MM.1S (cell line): ENCODE results near the gene MYO9A.

Experiments
- DNase-seq: peaks from one replicate; pipeline ENCODE4 v3.0.0-alpha.2; 2015
- H2AFZ ChIP-seq: fragments of 300-600 bp; sonication (generic); 2 replicates; pipeline ENCODE4 v1.6.0; 2016; ENCODE audit warnings: antibody characterized with exemption, low read length
- H3F3A ChIP-seq: fragments of 300-600 bp; sonication (generic); 2 replicates; pipeline ENCODE4 v1.6.1; 2016; ENCODE audit warnings: mild to moderate bottlenecking, antibody characterized with exemption, low read length, moderate library complexity, mixed read lengths; ENCODE audit not compliant: insufficient read depth
- H3K27ac ChIP-seq: fragments of 300-600 bp; sonication (generic); 2 replicates; pipeline ENCODE4 v1.5.1; 2016; ENCODE audit warnings: mild to moderate bottlenecking, low read length
- H3K27me3 ChIP-seq: fragments of 300-600 bp; sonication (generic); replicated peaks from 2 replicates; pipeline ENCODE4 v1.6.0; 2016; ENCODE audit warnings: low read length; ENCODE audit not compliant: insufficient read depth
- H3K36me3 ChIP-seq: fragments of 300-600 bp; sonication (generic); replicated peaks from 2 replicates; pipeline ENCODE4 v1.6.1; 2016; ENCODE audit warnings: mild to moderate bottlenecking, low read length, mixed read lengths; ENCODE audit not compliant: insufficient read depth
- H3K4me1 ChIP-seq: fragments of 300-600 bp; sonication (generic); 2 replicates; pipeline ENCODE4 v1.6.1; 2016; ENCODE audit warnings: low read length, mixed read lengths
- H3K4me2 ChIP-seq: fragments of 300-600 bp; sonication (generic); 2 replicates; pipeline ENCODE4 v1.6.0; 2016; ENCODE audit warnings: low read depth, low read length
- H3K4me3 ChIP-seq: fragments of 300-600 bp; sonication (generic); 2 replicates; pipeline ENCODE4 v1.5.1; 2016; ENCODE audit warnings: low read length, mixed read lengths
- H3K79me2 ChIP-seq: fragments of 300-600 bp; sonication (generic); 2 replicates; pipeline ENCODE4 v1.6.1; 2016; ENCODE audit warnings: mixed run types, low read length, mixed read lengths
- H3K9ac ChIP-seq: fragments of 300-600 bp; sonication (generic); 2 replicates; pipeline ENCODE4 v1.6.1; 2016; ENCODE audit warnings: low read length, mixed read lengths
- H3K9me2 ChIP-seq: fragments of 300-600 bp; sonication (generic); replicated peaks from 2 replicates; pipeline ENCODE4 v1.6.1; 2016; ENCODE audit warnings: mild to moderate bottlenecking, low read length, mixed read lengths; ENCODE audit not compliant: insufficient read depth
- H3K9me3 ChIP-seq: fragments of 300-600 bp; sonication (generic); replicated peaks from 2 replicates; pipeline ENCODE4 v1.6.1; 2016; ENCODE audit warnings: mild to moderate bottlenecking, low read length, mixed read lengths; ENCODE audit not compliant: insufficient read depth
- H4K20me1 ChIP-seq: fragments of 300-600 bp; sonication (generic); 2 replicates; pipeline ENCODE4 v1.6.1; 2016; ENCODE audit warnings: mild to moderate bottlenecking, low read length, moderate library complexity, mixed read lengths; ENCODE audit not compliant: insufficient read depth
- EZH2 ChIP-seq: fragments of 300-600 bp; sonication (generic); optimal IDR thresholded peaks from 2 replicates; pipeline ENCODE3; 2017; ENCODE audit warnings: low read depth, mild to moderate bottlenecking, antibody characterized with exemption, low read length, mixed read lengths
- EZH2phosphoT487 ChIP-seq: fragments of 300-600 bp; sonication (generic); IDR thresholded peaks from 2 replicates; pipeline ENCODE4 v1.6.1; 2018; ENCODE audit warnings: antibody characterized with exemption, low read length
- TF ChIP-seq, protein P1 (sequence below): fragments of 300-600 bp; sonication (generic); IDR thresholded peaks from 2 replicates; pipeline ENCODE4 v1.5.1; 2016; ENCODE audit warnings: antibody characterized with exemption, low read length, mixed read lengths

The MYO9A gene

DNA sequence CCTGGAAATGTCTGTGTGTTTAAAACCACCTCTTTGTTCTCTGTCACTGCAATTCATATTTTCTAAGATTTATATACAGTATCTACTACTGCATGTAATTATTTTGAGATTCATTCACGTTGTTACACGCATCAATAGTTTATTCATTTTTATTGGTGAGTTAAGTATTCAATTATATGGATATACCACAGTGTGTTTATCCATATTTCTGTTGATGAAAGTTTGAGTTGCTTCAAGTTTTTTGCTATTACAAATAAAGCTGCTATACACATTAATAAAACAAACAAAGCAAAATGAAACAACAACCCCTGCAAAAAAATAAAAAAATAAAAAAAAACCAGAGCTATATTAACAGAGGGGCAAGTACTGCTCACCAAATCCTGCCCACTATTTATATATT lies 185.3 kb downstream of the MYO9A start:
- Histone ChIP-seq H3K36me3 (0 out of 2 replicates have a peak, but pooled peaks cover 3% of the 10 kb centered on the region), H3K4me1 (no peaks in the 10 kb centered on the region), H3K9ac (no peak overlapping the region), H3K4me2 (no peak overlapping the region), H2AFZ (no peak overlapping the region), H3K9me2 (no peaks in the 10 kb centered on the region), H3K27ac (no peak overlapping the region), H4K20me1 (no peaks in the 10 kb centered on the region; the same call in 1 of the 2 replicates), H3K9me3 (no peaks in the 10 kb centered on the region), H3F3A (no peaks in the 10 kb centered on the region), H3K27me3 (no peaks in the 10 kb centered on the region), H3K79me2 (no peaks in the 10 kb centered on the region), H3K4me3 (no peak overlapping the region)
- DNase-seq, result no peak
- TF ChIP-seq EZH2phosphoT487 (no peak), EZH2 (no peak)
- TF ChIP-seq, protein P1, sequence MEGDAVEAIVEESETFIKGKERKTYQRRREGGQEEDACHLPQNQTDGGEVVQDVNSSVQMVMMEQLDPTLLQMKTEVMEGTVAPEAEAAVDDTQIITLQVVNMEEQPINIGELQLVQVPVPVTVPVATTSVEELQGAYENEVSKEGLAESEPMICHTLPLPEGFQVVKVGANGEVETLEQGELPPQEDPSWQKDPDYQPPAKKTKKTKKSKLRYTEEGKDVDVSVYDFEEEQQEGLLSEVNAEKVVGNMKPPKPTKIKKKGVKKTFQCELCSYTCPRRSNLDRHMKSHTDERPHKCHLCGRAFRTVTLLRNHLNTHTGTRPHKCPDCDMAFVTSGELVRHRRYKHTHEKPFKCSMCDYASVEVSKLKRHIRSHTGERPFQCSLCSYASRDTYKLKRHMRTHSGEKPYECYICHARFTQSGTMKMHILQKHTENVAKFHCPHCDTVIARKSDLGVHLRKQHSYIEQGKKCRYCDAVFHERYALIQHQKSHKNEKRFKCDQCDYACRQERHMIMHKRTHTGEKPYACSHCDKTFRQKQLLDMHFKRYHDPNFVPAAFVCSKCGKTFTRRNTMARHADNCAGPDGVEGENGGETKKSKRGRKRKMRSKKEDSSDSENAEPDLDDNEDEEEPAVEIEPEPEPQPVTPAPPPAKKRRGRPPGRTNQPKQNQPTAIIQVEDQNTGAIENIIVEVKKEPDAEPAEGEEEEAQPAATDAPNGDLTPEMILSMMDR, result no peak

DNA sequence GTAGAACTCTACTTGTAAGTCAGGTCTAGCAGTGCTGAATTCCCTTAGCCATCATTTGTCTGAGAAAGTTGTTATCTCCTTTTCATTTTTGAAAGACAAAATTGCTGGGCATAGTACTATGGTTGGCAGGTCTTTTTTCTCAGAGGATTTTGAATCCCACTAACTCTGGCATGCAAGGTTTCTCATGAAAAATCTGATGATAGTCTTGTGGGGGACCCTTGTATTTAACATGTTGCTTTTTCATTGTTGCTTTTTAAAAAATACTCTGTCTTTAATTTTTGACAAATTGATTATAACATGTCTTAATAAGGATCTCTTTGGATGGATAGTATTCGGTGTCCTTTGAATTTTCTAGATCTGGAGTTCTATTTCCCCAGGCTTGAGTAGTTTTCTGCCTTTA lies 186.7 kb downstream of the MYO9A start:
- Histone ChIP-seq H3K27me3 (no peaks in the 10 kb centered on the region), H3K4me3 (no peak overlapping the region), H3K9me3 (no peaks in the 10 kb centered on the region), H3K36me3 (0 out of 2 replicates have a peak, but pooled peaks cover 3% of the 10 kb centered on the region), H3K9ac (no peak overlapping the region), H3K4me1 (no peaks in the 10 kb centered on the region), H2AFZ (no peak overlapping the region), H3K4me2 (no peak overlapping the region), H3K9me2 (no peaks in the 10 kb centered on the region), H3F3A (no peaks in the 10 kb centered on the region), H4K20me1 (no peaks in the 10 kb centered on the region), H3K79me2 (no peaks in the 10 kb centered on the region), H3K27ac (no peak overlapping the region)
- no peak for DNase-seq
- TF ChIP-seq EZH2phosphoT487 (no peak), EZH2 (no peak)
- TF ChIP-seq, protein P1, result no peak

DNA sequence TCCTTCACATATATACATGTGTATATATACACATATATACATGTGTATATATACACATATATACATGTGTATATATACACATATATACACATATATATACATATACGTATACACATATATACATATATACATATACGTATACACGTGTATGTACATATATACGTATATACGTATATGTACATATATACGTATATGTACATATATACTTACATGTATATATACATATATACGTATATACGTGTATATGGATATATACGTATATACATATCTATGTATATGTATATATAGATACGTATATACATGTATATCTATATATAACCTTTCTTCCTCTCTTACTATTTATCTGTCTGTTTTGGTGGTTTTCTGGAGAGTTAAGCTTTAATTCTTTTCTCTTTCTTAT lies 192.8 kb downstream of the MYO9A start:
- Histone ChIP-seq H3K79me2 (no peaks in the 10 kb centered on the region), H4K20me1 (no peaks in the 10 kb centered on the region)
- TF ChIP-seq EZH2phosphoT487 (no peak), EZH2 (no peak)
- TF ChIP-seq, protein P1, result no peak

More for the DNA sequence above, 192.8 kb downstream of the MYO9A start:
- no peaks in the 10 kb centered on the region for H3K4me1 ChIP-seq
- H3K4me3 ChIP-seq, result no peak overlapping the region
- H3K9me2 ChIP-seq, result no peaks in the 10 kb centered on the region
- H2AFZ ChIP-seq, result no peak overlapping the region
- DNase-seq, result no peak
- H3K9ac ChIP-seq, result no peak overlapping the region
- no peaks in the 10 kb centered on the region for H3K27me3 ChIP-seq
- H3K36me3 ChIP-seq, result no peaks in the 10 kb centered on the region
- no peak overlapping the region for H3K27ac ChIP-seq
- H3K4me2 ChIP-seq, result no peak overlapping the region
- no peaks in the 10 kb centered on the region for H3K9me3 ChIP-seq
- H3F3A ChIP-seq, result no peaks in the 10 kb centered on the region
